Common myeloid progenitor, CD34-positive (primary cell): ENCODE measurements around the gene SOX10.

Experiments used
- CTCF ChIA-PET: fragments of 350-600 bp; sonication (Branson Sonifier 250); formaldehyde crosslinking; loops from one replicate; lab custom pipeline; 2021; ENCODE audit warnings: antibody characterized with exemption; lab: Charles Lee
- POLR2A ChIA-PET: fragments of 350-600 bp; sonication (Branson Sonifier 250); formaldehyde crosslinking; loops from one replicate; lab custom pipeline; 2021; ENCODE audit warnings: antibody characterized with exemption; lab: Charles Lee
- DNase-seq, 3 donors: peaks; one replicate each; pipeline versions ENCODE4 v3.0.0 to v3.0.0-alpha.2; 2013
- H3K27ac ChIP-seq, 2 experiments: 1 replicate in 1 of 2; 2 replicates in 1 of 2; pipeline ENCODE4 v1.7.0; 2013; ENCODE audit warnings: inconsistent platforms in 2 of 2, low read length in 2 of 2, mild to moderate bottlenecking in 2 of 2, low read depth in 1 of 2, moderate library complexity in 1 of 2; ENCODE audit not compliant: severe bottlenecking in 2 of 2, insufficient read depth in 1 of 2, poor library complexity in 1 of 2
- H3K27me3 ChIP-seq, 5 experiments: replicated peaks in 2 of 5; 1 replicate in 3 of 5; 2 replicates in 2 of 5; pipeline versions ENCODE4 v1.6.1 to v1.7.0; 2013; ENCODE audit warnings: low read length in 4 of 5, mild to moderate bottlenecking in 2 of 5, moderate library complexity in 2 of 5, inconsistent platforms in 1 of 5; ENCODE audit not compliant: insufficient read depth in 5 of 5, control insufficient read depth in 4 of 5
- H3K36me3 ChIP-seq, 4 experiments: 1 replicate in 2 of 4; 2 replicates in 2 of 4; pipeline versions ENCODE4 v1.6.1 to v1.7.0; 2013; ENCODE audit warnings: low read length in 3 of 4, control low read depth in 1 of 4, mild to moderate bottlenecking in 1 of 4; ENCODE audit not compliant: control insufficient read depth in 4 of 4, insufficient read depth in 4 of 4
- H3K4me1 ChIP-seq, 4 experiments: 1 replicate in 3 of 4; 2 replicates in 1 of 4; pipeline versions ENCODE4 v1.6.1 to v1.7.1; 2013; ENCODE audit warnings: low read length in 3 of 4, mild to moderate bottlenecking in 3 of 4, control low read depth in 1 of 4, inconsistent platforms in 1 of 4, moderate library complexity in 1 of 4; ENCODE audit not compliant: control insufficient read depth in 4 of 4, insufficient read depth in 4 of 4; ENCODE audit errors: control extremely low read depth in 1 of 4
- H3K4me3 ChIP-seq, 7 experiments: 1 replicate in 4 of 7; 2 replicates in 3 of 7; pipeline versions ENCODE4 v1.5.1 to v1.7.0; 2013; ENCODE audit warnings: mild to moderate bottlenecking in 7 of 7, low read length in 6 of 7, moderate library complexity in 6 of 7, inconsistent platforms in 2 of 7, low read depth in 2 of 7, control low read depth in 1 of 7; ENCODE audit not compliant: insufficient read depth in 4 of 7, control insufficient read depth in 1 of 7; ENCODE audit errors: extremely low read depth in 1 of 7
- H3K9me3 ChIP-seq, 5 experiments: 1 replicate in 4 of 5; 2 replicates in 1 of 5; pipeline versions ENCODE4 v1.6.1 to v1.7.1; 2013; ENCODE audit warnings: low read length in 4 of 5, mild to moderate bottlenecking in 2 of 5, inconsistent platforms in 1 of 5, low read depth in 1 of 5, moderate library complexity in 1 of 5; ENCODE audit not compliant: control insufficient read depth in 4 of 5, insufficient read depth in 2 of 5; ENCODE audit errors: control extremely low read depth in 1 of 5
- WGBS: methylation state at CpG from one replicate; pipeline ENCODE4 v1.1.5; 2013; ENCODE audit not compliant: insufficient coverage; 5-methylcytosine and 5-hydroxymethylcytosine counted together

Gene SOX10

DNA sequence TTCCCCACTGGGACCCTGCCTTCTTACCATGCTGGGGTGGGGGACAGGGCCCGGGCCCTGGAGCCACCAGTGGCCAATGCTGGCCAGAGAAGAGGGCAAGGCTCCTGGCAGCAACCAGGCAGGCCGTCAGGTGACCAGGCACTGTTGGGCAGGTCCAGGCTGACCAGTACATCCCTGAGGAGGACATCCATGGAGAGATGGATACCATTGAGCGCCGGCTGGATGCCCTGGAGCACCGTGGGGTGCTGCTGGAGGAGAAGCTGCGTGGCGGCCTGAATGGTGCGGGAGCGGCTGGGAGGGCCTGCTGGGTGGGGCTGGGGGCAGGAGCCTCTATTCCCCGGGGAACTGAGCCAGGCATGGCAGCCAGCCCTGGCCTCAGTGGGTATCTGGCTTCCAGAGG, 52.0 kb downstream of the SOX10 start:
- DNase-seq = no peak
- H3K27ac ChIP-seq = no peak overlapping the region
- ChIA-PET POLR2A (no interaction called here), CTCF (interaction anchor here (0.8 to 5.1 kb wide), 10 partner anchors 9 to 53 kb away, joined by 3 to 24 read pairs (median 4); partner anchors contain the start of gene MICALL1)
- 98% methylated on average over 6 of the region's 10 CpGs for WGBS
- H3K4me3 ChIP-seq = no peak overlapping the region
- peaks cover 0 to 9% (median 4%) of the 10 kb centered on the region in 4 experiments for H3K4me1 ChIP-seq
- no peaks in the 10 kb centered on the region for H3K9me3 ChIP-seq
- peaks cover 2 to 61% (median 34%) of the 10 kb centered on the region in 4 experiments for H3K36me3 ChIP-seq
- H3K27me3 ChIP-seq = no peaks in the 10 kb centered on the region

DNA sequence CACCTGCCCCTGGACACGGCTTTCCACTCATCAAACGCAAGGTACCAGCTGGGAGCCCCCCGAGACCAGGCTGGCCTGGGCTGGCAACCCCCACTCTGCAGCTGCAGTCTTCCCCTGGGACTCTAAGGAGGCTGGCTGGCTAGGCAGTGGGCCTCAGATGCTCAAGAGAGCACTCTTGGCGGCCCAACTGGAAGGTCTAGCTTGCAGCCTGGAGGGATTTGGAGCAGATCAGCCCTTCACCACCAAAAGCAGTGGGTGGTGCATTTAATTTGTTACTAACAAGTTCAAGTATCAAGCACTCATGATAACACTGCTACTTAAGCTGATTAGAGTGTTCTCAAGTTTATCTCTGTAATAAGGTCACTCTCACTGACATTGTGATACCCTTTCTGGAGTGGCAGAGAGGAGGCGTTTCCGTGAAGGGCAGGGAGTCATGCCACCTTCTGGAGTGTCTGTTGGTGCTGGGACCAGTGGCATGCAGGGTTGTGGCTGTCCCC, 52.4 kb downstream of the SOX10 start:
- H3K4me3 ChIP-seq = no peak overlapping the region
- no peak overlapping the region for H3K27ac ChIP-seq
- H3K27me3 ChIP-seq = no peaks in the 10 kb centered on the region
- 94% methylated on average over 5 of the region's 6 CpGs for WGBS
- H3K36me3 ChIP-seq = peaks cover 2 to 62% (median 36%) of the 10 kb centered on the region in 4 experiments
- H3K4me1 ChIP-seq = peaks cover 0 to 9% (median 4%) of the 10 kb centered on the region in 4 experiments
- no peak for DNase-seq
- no peaks in the 10 kb centered on the region for H3K9me3 ChIP-seq
- POLR2A ChIA-PET = no interaction called here
- CTCF ChIA-PET = interaction anchor here (0.8 to 5.1 kb wide), 9 partner anchors 8 to 53 kb away, joined by 3 to 24 read pairs (median 5); partner anchors contain the start of gene MICALL1

DNA sequence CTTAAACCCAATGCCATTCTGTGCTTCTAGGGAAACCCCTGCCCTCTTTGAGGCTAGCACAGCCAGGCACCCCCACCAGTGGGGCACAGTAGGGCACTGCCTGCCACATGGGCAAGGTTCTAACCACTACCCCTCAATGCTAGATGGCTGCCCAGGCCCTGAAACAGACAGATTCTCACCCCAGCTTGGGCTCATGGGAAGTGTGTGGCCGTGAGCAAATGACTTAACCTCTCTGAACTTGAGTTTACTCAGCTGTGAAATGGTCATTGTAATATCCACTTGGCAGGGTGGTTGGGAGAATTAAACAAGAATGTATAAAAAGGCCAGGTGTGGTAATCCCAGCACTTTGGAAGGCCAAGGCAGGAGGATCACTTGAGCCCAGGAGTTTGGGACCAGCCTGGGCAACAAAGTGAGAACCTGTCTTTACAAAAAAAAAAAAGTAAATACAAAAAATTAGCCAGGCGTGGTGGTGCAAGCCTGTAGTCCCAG, 53.4 kb downstream of the SOX10 start:
- H3K4me3 ChIP-seq = no peak overlapping the region
- CTCF ChIA-PET = interaction anchor here (0.8 to 5.1 kb wide), 7 partner anchors 15 to 89 kb away, joined by 3 to 24 read pairs (median 4); partner anchors contain the start of gene MICALL1
- POLR2A ChIA-PET = no interaction called here
- WGBS = 94% methylated on average over 2 of the region's 2 CpGs
- H3K4me1 ChIP-seq = peaks cover 0 to 9% (median 4%) of the 10 kb centered on the region in 4 experiments
- no peak overlapping the region for H3K27ac ChIP-seq
- H3K36me3 ChIP-seq = peaks cover 6 to 66% (median 44%) of the 10 kb centered on the region in 4 experiments
- DNase-seq = no peak
- H3K27me3 ChIP-seq = no peaks in the 10 kb centered on the region
- H3K9me3 ChIP-seq = no peaks in the 10 kb centered on the region

GRCh38 chr22:37930270-37930951, 53.9 kb downstream of the SOX10 start:
- POLR2A ChIA-PET = no interaction called here
- Histone ChIP-seq H3K9me3 (no peaks in the 10 kb centered on the region), H3K36me3 (peaks cover 6 to 69% (median 47%) of the 10 kb centered on the region in 4 experiments), H3K4me1 (peaks cover 0 to 9% (median 4%) of the 10 kb centered on the region in 4 experiments), H3K4me3 (no peak overlapping the region), H3K27me3 (no peaks in the 10 kb centered on the region), H3K27ac (no peak overlapping the region)
- CTCF ChIA-PET = interaction anchor here (0.8 to 5.1 kb wide), 6 partner anchors 14 to 88 kb away, joined by 3 to 24 read pairs (median 4); partner anchors contain the start of gene MICALL1
- DNase-seq = no peak
- WGBS = over 99% methylated on average over 11 of the region's 11 CpGs

- whole genome bisulfite sequencing = 94% methylated on average over 5 of the region's 5 CpGs
- Histone ChIP-seq H3K4me3 (no peak overlapping the region), H3K4me1 (peaks cover 0 to 9% (median 4%) of the 10 kb centered on the region in 4 experiments), H3K27me3 (no peaks in the 10 kb centered on the region), H3K9me3 (no peaks in the 10 kb centered on the region), H3K27ac (no peak overlapping the region), H3K36me3 (peaks cover 6 to 69% (median 52%) of the 10 kb centered on the region in 4 experiments)
- ChIA-PET POLR2A (no interaction called here), CTCF (interaction anchor here (1.1 kb wide), 1 partner anchor 33 kb away, joined by 3 read pairs; no protein-coding TSS in a partner anchor)
- no peak for DNase-seq
Observed at GRCh38 chr22:37929390-37929789, 55.0 kb downstream of the SOX10 start.

DNA sequence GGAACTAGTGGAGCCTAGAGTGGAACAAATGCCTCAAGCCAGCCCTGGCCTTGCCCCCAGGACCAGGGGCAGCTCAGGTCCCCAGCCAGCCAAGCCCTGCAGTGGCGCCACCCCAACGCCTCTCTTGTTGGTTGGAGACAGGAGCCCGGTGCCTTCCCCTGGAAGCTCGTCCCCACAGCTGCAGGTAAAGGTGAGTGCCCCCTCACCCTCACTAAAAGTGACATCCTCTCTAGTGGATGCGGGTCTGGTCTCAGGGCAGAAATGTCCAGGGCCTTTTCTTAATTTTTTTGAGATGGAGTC, 56.8 kb downstream of the SOX10 start:
- CTCF ChIA-PET = no interaction called here
- Histone ChIP-seq H3K27me3 (no peaks in the 10 kb centered on the region), H3K4me3 (no peak overlapping the region), H3K4me1 (no peaks in the 10 kb centered on the region), H3K27ac (no peak overlapping the region), H3K9me3 (no peaks in the 10 kb centered on the region), H3K36me3 (peaks cover 6 to 67% (median 53%) of the 10 kb centered on the region in 4 experiments)
- POLR2A ChIA-PET = no interaction called here
- no peak for DNase-seq
- WGBS = 93% methylated on average over 4 of the region's 5 CpGs
